ENCODE data around the gene NKAIN1.

The NKAIN1 gene

DNA sequence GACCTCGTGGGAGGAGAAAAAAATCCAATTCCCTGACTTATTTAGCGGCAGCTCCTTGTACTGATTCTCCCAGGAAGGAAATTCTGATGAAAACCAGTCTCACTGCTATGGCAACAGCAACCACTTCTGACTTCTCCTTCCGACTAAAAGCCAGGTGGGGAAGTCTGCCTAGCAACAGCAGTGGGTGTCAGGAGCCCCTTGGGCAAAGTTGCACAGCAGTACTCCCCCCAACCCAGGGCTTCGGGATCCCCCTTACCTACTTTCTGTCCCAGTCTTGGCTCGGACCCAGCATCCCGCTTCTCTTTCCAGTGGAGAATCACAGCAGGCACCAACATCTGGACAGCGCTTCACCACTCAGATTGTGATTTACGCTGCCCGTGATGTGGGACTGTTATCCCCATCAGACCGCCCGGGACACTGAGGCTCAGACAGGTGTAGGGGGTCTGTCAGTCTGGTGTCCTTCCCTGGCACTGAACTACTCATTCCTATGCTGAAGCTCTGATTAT is 24.6 kb downstream of the NKAIN1 start:
- DNase-seq (no peak), ATAC-seq (ENCODE audit: insufficient read depth, low read depth) (no peak)
- no peak for TF ChIP-seq EZH2 (IDR thresholded peaks at IDR 0.05; ENCODE audit: borderline replicate concordance, low read depth, low read length, severe bottlenecking)
- TF ChIP-seq, protein P1, sequence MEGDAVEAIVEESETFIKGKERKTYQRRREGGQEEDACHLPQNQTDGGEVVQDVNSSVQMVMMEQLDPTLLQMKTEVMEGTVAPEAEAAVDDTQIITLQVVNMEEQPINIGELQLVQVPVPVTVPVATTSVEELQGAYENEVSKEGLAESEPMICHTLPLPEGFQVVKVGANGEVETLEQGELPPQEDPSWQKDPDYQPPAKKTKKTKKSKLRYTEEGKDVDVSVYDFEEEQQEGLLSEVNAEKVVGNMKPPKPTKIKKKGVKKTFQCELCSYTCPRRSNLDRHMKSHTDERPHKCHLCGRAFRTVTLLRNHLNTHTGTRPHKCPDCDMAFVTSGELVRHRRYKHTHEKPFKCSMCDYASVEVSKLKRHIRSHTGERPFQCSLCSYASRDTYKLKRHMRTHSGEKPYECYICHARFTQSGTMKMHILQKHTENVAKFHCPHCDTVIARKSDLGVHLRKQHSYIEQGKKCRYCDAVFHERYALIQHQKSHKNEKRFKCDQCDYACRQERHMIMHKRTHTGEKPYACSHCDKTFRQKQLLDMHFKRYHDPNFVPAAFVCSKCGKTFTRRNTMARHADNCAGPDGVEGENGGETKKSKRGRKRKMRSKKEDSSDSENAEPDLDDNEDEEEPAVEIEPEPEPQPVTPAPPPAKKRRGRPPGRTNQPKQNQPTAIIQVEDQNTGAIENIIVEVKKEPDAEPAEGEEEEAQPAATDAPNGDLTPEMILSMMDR (IDR thresholded peaks at IDR 0.05; ENCODE audit: borderline replicate concordance, extremely low read depth, low read length, poor library complexity, severe bottlenecking) = peak; percentile 1

DNA sequence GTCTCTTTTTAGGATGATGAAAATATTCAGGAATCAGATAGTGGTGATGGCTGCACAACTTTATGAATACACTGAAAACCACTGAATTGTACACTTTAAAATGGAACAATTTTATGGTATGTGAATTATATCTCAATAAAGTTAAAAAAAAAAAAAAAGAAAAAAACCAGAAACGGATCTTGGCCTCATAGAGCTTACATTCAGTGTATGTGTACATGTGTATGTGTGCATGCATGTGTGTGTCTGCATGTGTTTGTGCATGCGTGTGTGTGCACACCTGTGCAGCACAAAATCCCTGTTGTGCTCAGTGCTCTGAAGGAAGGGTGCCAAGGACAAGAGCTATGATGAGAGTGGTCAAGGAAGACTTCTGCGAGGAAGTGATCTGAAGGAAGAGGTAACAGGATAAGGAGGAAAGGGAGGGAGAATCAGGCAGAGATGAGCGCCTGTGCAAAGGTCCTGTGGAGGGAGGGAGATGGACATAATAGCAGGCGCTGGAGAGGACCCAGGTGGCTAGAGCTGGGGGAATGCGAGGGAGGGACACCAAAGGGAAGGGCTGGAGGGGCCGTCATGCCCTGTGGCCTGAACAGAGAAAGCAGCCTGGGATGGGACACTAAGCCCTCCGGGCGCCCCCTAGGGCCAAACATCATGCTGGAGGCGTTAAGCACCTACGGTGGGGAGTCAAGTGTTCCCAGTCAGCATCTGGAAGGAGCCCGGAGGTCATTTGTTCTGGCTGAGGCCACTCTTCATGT is 25.2 kb downstream of the NKAIN1 start:
- ATAC-seq (ENCODE audit: insufficient read depth, low read depth) (no peak), DNase-seq (no peak)
- Histone ChIP-seq H3K4me3 (ENCODE audit: low read depth in 1 of 2, low read length in 2 of 2) (no peak overlapping the region), H3K27ac (ENCODE audit: low read length) (no peak overlapping the region), H4K20me1 (ENCODE audit: insufficient read depth, low read length) (no peaks in the 10 kb centered on the region), H2AFZ (ENCODE audit: low read depth, low read length) (no peak overlapping the region), H3K27me3 (ENCODE audit: insufficient read depth, low read length, poor library complexity) (no peaks in the 10 kb centered on the region), H3K9ac (ENCODE audit: low read depth, low read length) (no peak overlapping the region), H3K79me2 (ENCODE audit: insufficient read depth, low read length) (no peaks in the 10 kb centered on the region), H3K4me2 (ENCODE audit: insufficient read depth, low read length) (no peak overlapping the region), H3K36me3 (ENCODE audit: insufficient read depth, low read length) (no peaks in the 10 kb centered on the region), H3K9me3 (ENCODE audit: insufficient read depth, low read length, severe bottlenecking) (no peaks in the 10 kb centered on the region), H3K4me1 (ENCODE audit: insufficient read depth, low read length) (no peaks in the 10 kb centered on the region)
- TF ChIP-seq EZH2 (IDR thresholded peaks at IDR 0.05; ENCODE audit: borderline replicate concordance, low read depth, low read length, severe bottlenecking) = no peak
- TF ChIP-seq, protein P1 (IDR thresholded peaks at IDR 0.05; ENCODE audit: borderline replicate concordance, extremely low read depth, low read length, poor library complexity, severe bottlenecking) = peak; percentile 15

More for the DNA sequence above, 24.6 kb downstream of the NKAIN1 start:
- H3K27ac ChIP-seq (ENCODE audit: low read length) = no peak overlapping the region
- no peak overlapping the region for H3K4me2 ChIP-seq (ENCODE audit: insufficient read depth, low read length)
- H3K4me1 ChIP-seq (ENCODE audit: insufficient read depth, low read length) = no peaks in the 10 kb centered on the region
- H3K9ac ChIP-seq (ENCODE audit: low read depth, low read length) = no peak overlapping the region
- no peak overlapping the region for H2AFZ ChIP-seq (ENCODE audit: low read depth, low read length)
- H4K20me1 ChIP-seq (ENCODE audit: insufficient read depth, low read length) = no peaks in the 10 kb centered on the region
- H3K36me3 ChIP-seq (ENCODE audit: insufficient read depth, low read length) = no peaks in the 10 kb centered on the region
- no peaks in the 10 kb centered on the region for H3K79me2 ChIP-seq (ENCODE audit: insufficient read depth, low read length)
- H3K9me3 ChIP-seq (ENCODE audit: insufficient read depth, low read length, severe bottlenecking) = no peaks in the 10 kb centered on the region
- no peaks in the 10 kb centered on the region for H3K27me3 ChIP-seq (ENCODE audit: insufficient read depth, low read length, poor library complexity)
- no peak overlapping the region for H3K4me3 ChIP-seq (ENCODE audit: low read depth in 1 of 2, low read length in 2 of 2)

GRCh38 chr1:31208361-31208945 is 31.2 kb downstream of the NKAIN1 start:
- no peak for DNase-seq
- no peak overlapping the region for H2AFZ ChIP-seq (ENCODE audit: low read depth, low read length)
- H4K20me1 ChIP-seq (ENCODE audit: insufficient read depth, low read length) = no peaks in the 10 kb centered on the region
- no peaks in the 10 kb centered on the region for H3K27me3 ChIP-seq (ENCODE audit: insufficient read depth, low read length, poor library complexity)
- H3K9me3 ChIP-seq (ENCODE audit: insufficient read depth, low read length, severe bottlenecking) = no peaks in the 10 kb centered on the region
- H3K4me2 ChIP-seq (ENCODE audit: insufficient read depth, low read length) = no peak overlapping the region
- H3K79me2 ChIP-seq (ENCODE audit: insufficient read depth, low read length) = no peaks in the 10 kb centered on the region
- no peaks in the 10 kb centered on the region for H3K4me1 ChIP-seq (ENCODE audit: insufficient read depth, low read length)
- no peak overlapping the region for H3K9ac ChIP-seq (ENCODE audit: low read depth, low read length)
- no peak overlapping the region for H3K4me3 ChIP-seq (ENCODE audit: low read depth in 1 of 2, low read length in 2 of 2)
- TF ChIP-seq, protein P1 (IDR thresholded peaks at IDR 0.05; ENCODE audit: borderline replicate concordance, extremely low read depth, low read length, poor library complexity, severe bottlenecking) = no peak
- TF ChIP-seq EZH2 (IDR thresholded peaks at IDR 0.05; ENCODE audit: borderline replicate concordance, low read depth, low read length, severe bottlenecking) = no peak
- no peak for ATAC-seq (ENCODE audit: insufficient read depth, low read depth)
- no peak overlapping the region for H3K27ac ChIP-seq (ENCODE audit: low read length)
- H3K36me3 ChIP-seq (ENCODE audit: insufficient read depth, low read length) = no peaks in the 10 kb centered on the region
